ENCODE results near the gene SLC38A9. TPM values are rescaled to one million over a fixed set of nuclear protein-coding genes. Genes with fewer than 3 reads are reported as not detected.

SLC38A9 gene
- total and polyA plus RNA-seq, 4 donors = 11.4 to 31.0 (median 18.6) TPM

DNA sequence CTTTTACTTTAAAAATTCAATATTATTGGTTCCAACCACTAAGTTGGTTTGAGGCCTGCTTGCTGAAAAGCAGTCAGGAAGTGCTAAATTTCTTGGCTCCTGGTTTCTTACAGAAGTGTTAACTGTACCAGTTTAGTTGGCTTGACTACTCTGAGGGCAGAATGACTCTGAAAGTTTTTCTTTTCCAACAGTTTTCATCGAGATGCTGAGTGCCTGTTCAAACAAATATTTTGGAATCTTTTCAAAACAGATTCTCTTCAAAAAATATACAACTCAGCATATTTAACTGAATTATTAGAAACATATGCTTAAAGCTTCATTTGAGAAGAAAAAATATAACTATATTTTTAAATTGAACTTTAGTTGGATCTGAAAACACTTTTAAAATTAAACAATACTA lies 37.0 kb downstream of the SLC38A9 start:
- Histone ChIP-seq H3K36me3 (ENCODE audit: control insufficient read depth in 4 of 4, insufficient read depth in 3 of 4, low read depth in 1 of 4, low read length in 3 of 4) (no peaks in the 10 kb centered on the region), H3K4me3 (ENCODE audit: low read depth in 1 of 3, low read length in 3 of 3) (no peak overlapping the region), H3K27ac (ENCODE audit: low read depth in 1 of 2, low read length in 2 of 2) (no peak overlapping the region), H3K27me3 (ENCODE audit: control insufficient read depth in 4 of 4, insufficient read depth in 4 of 4, low read length in 3 of 4) (no peaks in the 10 kb centered on the region), H3K9me3 (ENCODE audit: control insufficient read depth in 4 of 4, low read length in 3 of 4) (no peaks in the 10 kb centered on the region), H3K4me1 (ENCODE audit: control insufficient read depth in 4 of 4, insufficient read depth in 4 of 4, low read length in 3 of 4) (no peaks in the 10 kb centered on the region), H3K9ac (ENCODE audit: low read depth in 1 of 2, low read length in 2 of 2) (no peak overlapping the region)
- no peak for DNase-seq (ENCODE audit: low spot score)
- WGBS = 14% methylated on average over 1 of the region's 1 CpG
- TF ChIP-seq HNF4A (conservative IDR thresholded peaks at IDR 0.05) = no peak
- no peak for TF ChIP-seq EGR1 (IDR thresholded peaks at IDR 0.05; ENCODE audit: low read depth in 2 of 2)
- TF ChIP-seq, protein P1, sequence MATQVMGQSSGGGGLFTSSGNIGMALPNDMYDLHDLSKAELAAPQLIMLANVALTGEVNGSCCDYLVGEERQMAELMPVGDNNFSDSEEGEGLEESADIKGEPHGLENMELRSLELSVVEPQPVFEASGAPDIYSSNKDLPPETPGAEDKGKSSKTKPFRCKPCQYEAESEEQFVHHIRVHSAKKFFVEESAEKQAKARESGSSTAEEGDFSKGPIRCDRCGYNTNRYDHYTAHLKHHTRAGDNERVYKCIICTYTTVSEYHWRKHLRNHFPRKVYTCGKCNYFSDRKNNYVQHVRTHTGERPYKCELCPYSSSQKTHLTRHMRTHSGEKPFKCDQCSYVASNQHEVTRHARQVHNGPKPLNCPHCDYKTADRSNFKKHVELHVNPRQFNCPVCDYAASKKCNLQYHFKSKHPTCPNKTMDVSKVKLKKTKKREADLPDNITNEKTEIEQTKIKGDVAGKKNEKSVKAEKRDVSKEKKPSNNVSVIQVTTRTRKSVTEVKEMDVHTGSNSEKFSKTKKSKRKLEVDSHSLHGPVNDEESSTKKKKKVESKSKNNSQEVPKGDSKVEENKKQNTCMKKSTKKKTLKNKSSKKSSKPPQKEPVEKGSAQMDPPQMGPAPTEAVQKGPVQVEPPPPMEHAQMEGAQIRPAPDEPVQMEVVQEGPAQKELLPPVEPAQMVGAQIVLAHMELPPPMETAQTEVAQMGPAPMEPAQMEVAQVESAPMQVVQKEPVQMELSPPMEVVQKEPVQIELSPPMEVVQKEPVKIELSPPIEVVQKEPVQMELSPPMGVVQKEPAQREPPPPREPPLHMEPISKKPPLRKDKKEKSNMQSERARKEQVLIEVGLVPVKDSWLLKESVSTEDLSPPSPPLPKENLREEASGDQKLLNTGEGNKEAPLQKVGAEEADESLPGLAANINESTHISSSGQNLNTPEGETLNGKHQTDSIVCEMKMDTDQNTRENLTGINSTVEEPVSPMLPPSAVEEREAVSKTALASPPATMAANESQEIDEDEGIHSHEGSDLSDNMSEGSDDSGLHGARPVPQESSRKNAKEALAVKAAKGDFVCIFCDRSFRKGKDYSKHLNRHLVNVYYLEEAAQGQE (IDR thresholded peaks at IDR 0.05) = no peak
- TF ChIP-seq, protein P2, sequence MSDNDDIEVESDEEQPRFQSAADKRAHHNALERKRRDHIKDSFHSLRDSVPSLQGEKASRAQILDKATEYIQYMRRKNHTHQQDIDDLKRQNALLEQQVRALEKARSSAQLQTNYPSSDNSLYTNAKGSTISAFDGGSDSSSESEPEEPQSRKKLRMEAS (IDR thresholded peaks at IDR 0.05) = no peak
- no peak for TF ChIP-seq NR2F2 (IDR thresholded peaks at IDR 0.05)
- no peak for TF ChIP-seq YY1 (IDR thresholded peaks at IDR 0.05)
- no peak for TF ChIP-seq GABPA (IDR thresholded peaks at IDR 0.05 in 1 of 2, conservative IDR thresholded peaks at IDR 0.05 in 1 of 2)
- no peak for TF ChIP-seq SP1 (IDR thresholded peaks at IDR 0.05)
- no peak for TF ChIP-seq RAD21 (IDR thresholded peaks at IDR 0.05)
- TF ChIP-seq, protein P3, sequence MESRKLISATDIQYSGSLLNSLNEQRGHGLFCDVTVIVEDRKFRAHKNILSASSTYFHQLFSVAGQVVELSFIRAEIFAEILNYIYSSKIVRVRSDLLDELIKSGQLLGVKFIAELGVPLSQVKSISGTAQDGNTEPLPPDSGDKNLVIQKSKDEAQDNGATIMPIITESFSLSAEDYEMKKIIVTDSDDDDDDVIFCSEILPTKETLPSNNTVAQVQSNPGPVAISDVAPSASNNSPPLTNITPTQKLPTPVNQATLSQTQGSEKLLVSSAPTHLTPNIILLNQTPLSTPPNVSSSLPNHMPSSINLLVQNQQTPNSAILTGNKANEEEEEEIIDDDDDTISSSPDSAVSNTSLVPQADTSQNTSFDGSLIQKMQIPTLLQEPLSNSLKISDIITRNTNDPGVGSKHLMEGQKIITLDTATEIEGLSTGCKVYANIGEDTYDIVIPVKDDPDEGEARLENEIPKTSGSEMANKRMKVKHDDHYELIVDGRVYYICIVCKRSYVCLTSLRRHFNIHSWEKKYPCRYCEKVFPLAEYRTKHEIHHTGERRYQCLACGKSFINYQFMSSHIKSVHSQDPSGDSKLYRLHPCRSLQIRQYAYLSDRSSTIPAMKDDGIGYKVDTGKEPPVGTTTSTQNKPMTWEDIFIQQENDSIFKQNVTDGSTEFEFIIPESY (IDR thresholded peaks at IDR 0.05) = no peak
- no peak for TF ChIP-seq HNF4G (IDR thresholded peaks at IDR 0.05)
- TF ChIP-seq FOXA2 (IDR thresholded peaks at IDR 0.05) = no peak
- no peak for TF ChIP-seq RXRA (IDR thresholded peaks at IDR 0.05)
- TF ChIP-seq, protein P4, sequence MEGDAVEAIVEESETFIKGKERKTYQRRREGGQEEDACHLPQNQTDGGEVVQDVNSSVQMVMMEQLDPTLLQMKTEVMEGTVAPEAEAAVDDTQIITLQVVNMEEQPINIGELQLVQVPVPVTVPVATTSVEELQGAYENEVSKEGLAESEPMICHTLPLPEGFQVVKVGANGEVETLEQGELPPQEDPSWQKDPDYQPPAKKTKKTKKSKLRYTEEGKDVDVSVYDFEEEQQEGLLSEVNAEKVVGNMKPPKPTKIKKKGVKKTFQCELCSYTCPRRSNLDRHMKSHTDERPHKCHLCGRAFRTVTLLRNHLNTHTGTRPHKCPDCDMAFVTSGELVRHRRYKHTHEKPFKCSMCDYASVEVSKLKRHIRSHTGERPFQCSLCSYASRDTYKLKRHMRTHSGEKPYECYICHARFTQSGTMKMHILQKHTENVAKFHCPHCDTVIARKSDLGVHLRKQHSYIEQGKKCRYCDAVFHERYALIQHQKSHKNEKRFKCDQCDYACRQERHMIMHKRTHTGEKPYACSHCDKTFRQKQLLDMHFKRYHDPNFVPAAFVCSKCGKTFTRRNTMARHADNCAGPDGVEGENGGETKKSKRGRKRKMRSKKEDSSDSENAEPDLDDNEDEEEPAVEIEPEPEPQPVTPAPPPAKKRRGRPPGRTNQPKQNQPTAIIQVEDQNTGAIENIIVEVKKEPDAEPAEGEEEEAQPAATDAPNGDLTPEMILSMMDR (IDR thresholded peaks at IDR 0.05; ENCODE audit: low read depth, low read length, missing input control) = no peak
- TF ChIP-seq JUND (IDR thresholded peaks at IDR 0.05) = no peak
- TF ChIP-seq, protein P5, sequence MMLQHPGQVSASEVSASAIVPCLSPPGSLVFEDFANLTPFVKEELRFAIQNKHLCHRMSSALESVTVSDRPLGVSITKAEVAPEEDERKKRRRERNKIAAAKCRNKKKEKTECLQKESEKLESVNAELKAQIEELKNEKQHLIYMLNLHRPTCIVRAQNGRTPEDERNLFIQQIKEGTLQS (IDR thresholded peaks at IDR 0.05) = no peak
- no peak for TF ChIP-seq TAF1 (conservative IDR thresholded peaks at IDR 0.05)
- TF ChIP-seq FOXA1 (IDR thresholded peaks at IDR 0.05) = no peak

Data from liver (tissue), 9 donors.